Right lobe of liver (tissue), 6 donors: ENCODE results near the gene CDH13. TPM values are rescaled to one million over a fixed set of nuclear protein-coding genes. Genes with fewer than 3 reads are reported as not detected.
A peak's percentile ranks its signal among the peaks of the same experiment; 100 is the strongest.

Experiments
- ATAC-seq, 4 donors: fragments of 200-7000 bp; cut with Tn5 transposase; one replicate each; pipeline ENCODE4 v1.9.1; 2020; ENCODE audit warnings: mild to moderate bottlenecking in 4 of 4, moderate library complexity in 4 of 4
- DNase-seq, 3 donors: peaks; one replicate each; pipeline ENCODE4 v3.0.0-alpha.2; 2020
- H3K27ac ChIP-seq, 3 donors: fragments of 200-600 bp; one replicate each; pipeline ENCODE4 v1.8.0; 2022
- H3K27me3 ChIP-seq, 2 donors: fragments of 200-600 bp; one replicate each; pipeline ENCODE4 v1.8.0; 2022
- H3K36me3 ChIP-seq, 4 donors: fragments of 200-600 bp; sonication (generic) in 1 of 4; one replicate each; pipeline versions ENCODE4 v1.5.1 to v1.8.0; 2017 to 2022; ENCODE audit warnings: control low read depth in 1 of 4
- H3K4me1 ChIP-seq, 4 donors: fragments of 200-600 bp; sonication (generic) in 1 of 4; one replicate each; pipeline versions ENCODE4 v1.5.1 to v1.8.0; 2017 to 2022; ENCODE audit warnings: control low read depth in 1 of 4
- H3K4me3 ChIP-seq, 3 donors: fragments of 200-600 bp; one replicate each; pipeline ENCODE4 v1.8.0; 2022
- H3K9me3 ChIP-seq, 4 donors: fragments of 200-600 bp; sonication (generic) in 1 of 4; one replicate each; pipeline versions ENCODE4 v1.5.1 to v1.8.0; 2017 to 2022; ENCODE audit warnings: control low read depth in 1 of 4
- POLR2A ChIP-seq: fragments of 450-650 bp; IDR thresholded peaks from one replicate; pipeline ENCODE4 v1.6.1; 2017; ENCODE audit warnings: antibody characterized with exemption, mild to moderate bottlenecking
- WGBS: methylation state at CpG from one replicate; pipeline ENCODE4 v1.1.6; 2018; ENCODE audit warnings: low coverage, low lambda C conversion rate; ENCODE audit not compliant: insufficient coverage; ENCODE audit errors: missing lambda C conversion rate; 5-methylcytosine and 5-hydroxymethylcytosine counted together
- intact Hi-C, 2 donors: fragments of 100-400 bp; cut with DNase I; formaldehyde crosslinking; loops; one replicate each; pipeline versions ENCODE4 v1.11.2 to v1.14.1; 2022
- total RNA-seq, 6 experiments: library from RNA; depleted of rRNA in 2 of 6; stranded (reverse); fragments of >200 nt in 2 of 6; fragmentation: NEBNext Ultra II Directional in 3 of 6; extraction: Animal tissue kit (Norgen Biotek cat#: 25700) in 3 of 6; gene quantifications; one replicate each; pipeline versions ENCODE4 v1.1.0 to v1.2.4, GENCODE V29; 2016 to 2023
- TF ChIP-seq, protein P1 (sequence below), 4 donors: fragments of 200-600 bp in 3 of 4; fragments of 450-650 bp in 1 of 4; IDR thresholded peaks; one replicate each; pipeline versions ENCODE4 v1.5.1 to v1.8.0; 2016 to 2022; ENCODE audit warnings: antibody characterized with exemption in 4 of 4, mild to moderate bottlenecking in 2 of 4
- donor health status: DM: no; HTN: yes; CAD: no.
- donor health status: DM: no; HTN: no; CAD: no.
- donor health status: DM: no; HTN: no; CAD: no.
- donor health status: DM: no; HTN: yes; CAD: no.
- donor health status: DM: no; HTN: yes; CAD: no.

CDH13 gene
- total RNA-seq, 6 experiments from 2014 or later, result 0.13 to 4.6 (median 0.49) TPM

DNA sequence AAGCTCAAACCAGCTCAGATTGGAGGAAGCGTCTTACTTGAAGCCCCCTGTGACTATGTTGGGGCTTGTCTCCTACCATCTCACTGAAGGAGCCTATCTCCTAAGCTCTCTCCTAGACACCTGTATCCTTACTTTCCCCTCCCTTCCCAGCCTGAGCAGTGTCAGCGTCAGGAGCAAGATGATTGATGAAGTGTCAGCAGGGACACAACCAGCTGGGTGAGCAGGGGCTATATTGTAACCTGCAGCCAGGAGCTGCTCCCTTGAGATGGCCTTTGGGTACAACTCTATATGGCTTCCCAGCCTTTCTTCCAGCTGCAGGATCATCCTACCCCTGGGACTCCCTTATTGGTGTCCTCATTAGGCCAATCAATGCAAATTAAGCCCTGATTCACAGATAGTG lies 1097.8 kb downstream of the CDH13 start:
- DNase-seq (no peak), ATAC-seq (no peak)
- no peaks in the 10 kb centered on the region for H3K9me3 ChIP-seq
- H3K36me3 ChIP-seq, result no peaks in the 10 kb centered on the region
- TF ChIP-seq POLR2A, result no peak
- TF ChIP-seq, protein P1, sequence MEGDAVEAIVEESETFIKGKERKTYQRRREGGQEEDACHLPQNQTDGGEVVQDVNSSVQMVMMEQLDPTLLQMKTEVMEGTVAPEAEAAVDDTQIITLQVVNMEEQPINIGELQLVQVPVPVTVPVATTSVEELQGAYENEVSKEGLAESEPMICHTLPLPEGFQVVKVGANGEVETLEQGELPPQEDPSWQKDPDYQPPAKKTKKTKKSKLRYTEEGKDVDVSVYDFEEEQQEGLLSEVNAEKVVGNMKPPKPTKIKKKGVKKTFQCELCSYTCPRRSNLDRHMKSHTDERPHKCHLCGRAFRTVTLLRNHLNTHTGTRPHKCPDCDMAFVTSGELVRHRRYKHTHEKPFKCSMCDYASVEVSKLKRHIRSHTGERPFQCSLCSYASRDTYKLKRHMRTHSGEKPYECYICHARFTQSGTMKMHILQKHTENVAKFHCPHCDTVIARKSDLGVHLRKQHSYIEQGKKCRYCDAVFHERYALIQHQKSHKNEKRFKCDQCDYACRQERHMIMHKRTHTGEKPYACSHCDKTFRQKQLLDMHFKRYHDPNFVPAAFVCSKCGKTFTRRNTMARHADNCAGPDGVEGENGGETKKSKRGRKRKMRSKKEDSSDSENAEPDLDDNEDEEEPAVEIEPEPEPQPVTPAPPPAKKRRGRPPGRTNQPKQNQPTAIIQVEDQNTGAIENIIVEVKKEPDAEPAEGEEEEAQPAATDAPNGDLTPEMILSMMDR (IDR thresholded peaks at IDR 0.05), result no peak
- H3K27ac ChIP-seq, result no peak overlapping the region
- WGBS, result 60% methylated on average over 1 of the region's 2 CpGs
- H3K27me3 ChIP-seq, result no peaks in the 10 kb centered on the region
- H3K4me3 ChIP-seq, result no peak overlapping the region
- intact Hi-C loops, result no loop called here
- H3K4me1 ChIP-seq, result no peaks in the 10 kb centered on the region

- Histone ChIP-seq H3K4me3 (no peak overlapping the region), H3K36me3 (no peaks in the 10 kb centered on the region), H3K27ac (no peak overlapping the region), H3K27me3 (no peaks in the 10 kb centered on the region), H3K4me1 (no peaks in the 10 kb centered on the region), H3K9me3 (no peaks in the 10 kb centered on the region)
- intact Hi-C loops, result no loop called here
- WGBS, result 64% methylated on average over 5 of the region's 9 CpGs
- no peak for DNase-seq
- ATAC-seq, result peak in 1 of 4 donors; percentile 18
- TF ChIP-seq, protein P1 (IDR thresholded peaks at IDR 0.05), result no peak
- no peak for TF ChIP-seq POLR2A
These were observed 1098.5 kb downstream of the CDH13 start for GRCh38 chr16:83725313-83725712.

DNA sequence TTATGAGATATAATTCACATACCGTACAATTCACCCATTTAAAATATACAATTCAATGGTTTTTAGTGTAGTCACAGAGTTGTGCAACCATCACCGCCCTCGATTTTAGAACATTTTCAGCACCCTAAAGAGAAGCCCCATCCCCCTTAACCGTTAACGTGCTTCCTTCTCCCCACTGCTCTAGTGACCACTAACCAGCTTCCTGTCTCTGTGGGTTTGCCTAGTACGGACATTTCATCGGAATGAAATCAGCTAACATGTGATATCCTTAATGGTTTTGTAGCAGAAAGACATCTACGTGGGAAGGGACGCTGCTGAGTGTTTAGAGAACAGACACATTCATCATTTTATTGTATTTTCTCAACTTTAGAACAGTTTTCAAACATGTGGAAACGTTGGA lies 1100.2 kb downstream of the CDH13 start:
- intact Hi-C loops, result no loop called here
- Histone ChIP-seq H3K4me3 (no peak overlapping the region), H3K4me1 (no peaks in the 10 kb centered on the region), H3K36me3 (no peaks in the 10 kb centered on the region), H3K9me3 (no peaks in the 10 kb centered on the region), H3K27ac (no peak overlapping the region), H3K27me3 (no peaks in the 10 kb centered on the region)
- TF ChIP-seq, protein P1 (IDR thresholded peaks at IDR 0.05), result no peak
- TF ChIP-seq POLR2A, result no peak
- ATAC-seq, result peak in 1 of 4 donors; percentile 40
- 48% methylated on average over 10 of the region's 10 CpGs for WGBS
- no peak for DNase-seq

- no peak overlapping the region for H3K4me3 ChIP-seq
- no peak overlapping the region for H3K27ac ChIP-seq
- H3K27me3 ChIP-seq, result no peaks in the 10 kb centered on the region
- no peaks in the 10 kb centered on the region for H3K4me1 ChIP-seq
- ATAC-seq (no peak), DNase-seq (no peak)
- intact Hi-C loops, result no loop called here
- WGBS, result 70% methylated on average over 11 of the region's 18 CpGs
- TF ChIP-seq, protein P1 (IDR thresholded peaks at IDR 0.05), result no peak
- no peak for TF ChIP-seq POLR2A
- no peaks in the 10 kb centered on the region for H3K9me3 ChIP-seq
- H3K36me3 ChIP-seq, result no peaks in the 10 kb centered on the region
These were observed 1101.1 kb downstream of the CDH13 start for GRCh38 chr16:83727751-83728352.

- WGBS, result 47% methylated on average over 6 of the region's 6 CpGs
These were observed 1101.7 kb downstream of the CDH13 start for GRCh38 chr16:83728492-83728891.

More at GRCh38 chr16:83728492-83728891, 1101.7 kb downstream of the CDH13 start:
- Histone ChIP-seq H3K4me1 (no peaks in the 10 kb centered on the region), H3K27ac (no peak overlapping the region), H3K27me3 (no peaks in the 10 kb centered on the region), H3K9me3 (no peaks in the 10 kb centered on the region), H3K4me3 (no peak overlapping the region), H3K36me3 (no peaks in the 10 kb centered on the region)
- DNase-seq, result no peak
- TF ChIP-seq, protein P1 (IDR thresholded peaks at IDR 0.05), result no peak
- TF ChIP-seq POLR2A, result no peak
- ATAC-seq, result no peak
- intact Hi-C loops, result no loop called here
